ENCODE results near the gene PLS3. TPM values are rescaled to one million over a fixed set of nuclear protein-coding genes. Genes with fewer than 3 reads are reported as not detected.

Gene PLS3
- total and polyA plus RNA-seq, 9 of the 15 experiments (the other 6 are each of a cell fraction or from before 2014, with no cell fraction given), result 0.03 to 0.42 (median 0.03) TPM; not detected in 4

DNA sequence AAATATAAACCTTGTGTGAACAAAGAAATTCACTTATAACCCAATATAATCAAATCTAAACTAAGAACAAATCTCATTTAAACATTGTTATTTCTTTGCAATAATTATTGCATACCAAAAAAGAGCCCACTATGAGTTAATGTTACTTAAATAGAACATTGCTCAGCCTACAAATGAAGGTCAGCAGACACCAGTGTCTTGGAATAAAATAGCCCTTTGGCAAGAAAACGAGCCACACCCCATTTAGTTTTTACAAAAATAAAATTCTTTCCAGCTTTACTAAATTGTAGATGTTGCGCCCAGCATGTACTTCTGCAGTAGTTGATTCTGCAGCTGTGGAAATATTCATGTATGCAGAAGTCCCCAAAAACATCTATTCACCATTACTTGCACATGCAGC lies 12.2 kb downstream of the PLS3 start (continued):
- TF ChIP-seq, protein P1, sequence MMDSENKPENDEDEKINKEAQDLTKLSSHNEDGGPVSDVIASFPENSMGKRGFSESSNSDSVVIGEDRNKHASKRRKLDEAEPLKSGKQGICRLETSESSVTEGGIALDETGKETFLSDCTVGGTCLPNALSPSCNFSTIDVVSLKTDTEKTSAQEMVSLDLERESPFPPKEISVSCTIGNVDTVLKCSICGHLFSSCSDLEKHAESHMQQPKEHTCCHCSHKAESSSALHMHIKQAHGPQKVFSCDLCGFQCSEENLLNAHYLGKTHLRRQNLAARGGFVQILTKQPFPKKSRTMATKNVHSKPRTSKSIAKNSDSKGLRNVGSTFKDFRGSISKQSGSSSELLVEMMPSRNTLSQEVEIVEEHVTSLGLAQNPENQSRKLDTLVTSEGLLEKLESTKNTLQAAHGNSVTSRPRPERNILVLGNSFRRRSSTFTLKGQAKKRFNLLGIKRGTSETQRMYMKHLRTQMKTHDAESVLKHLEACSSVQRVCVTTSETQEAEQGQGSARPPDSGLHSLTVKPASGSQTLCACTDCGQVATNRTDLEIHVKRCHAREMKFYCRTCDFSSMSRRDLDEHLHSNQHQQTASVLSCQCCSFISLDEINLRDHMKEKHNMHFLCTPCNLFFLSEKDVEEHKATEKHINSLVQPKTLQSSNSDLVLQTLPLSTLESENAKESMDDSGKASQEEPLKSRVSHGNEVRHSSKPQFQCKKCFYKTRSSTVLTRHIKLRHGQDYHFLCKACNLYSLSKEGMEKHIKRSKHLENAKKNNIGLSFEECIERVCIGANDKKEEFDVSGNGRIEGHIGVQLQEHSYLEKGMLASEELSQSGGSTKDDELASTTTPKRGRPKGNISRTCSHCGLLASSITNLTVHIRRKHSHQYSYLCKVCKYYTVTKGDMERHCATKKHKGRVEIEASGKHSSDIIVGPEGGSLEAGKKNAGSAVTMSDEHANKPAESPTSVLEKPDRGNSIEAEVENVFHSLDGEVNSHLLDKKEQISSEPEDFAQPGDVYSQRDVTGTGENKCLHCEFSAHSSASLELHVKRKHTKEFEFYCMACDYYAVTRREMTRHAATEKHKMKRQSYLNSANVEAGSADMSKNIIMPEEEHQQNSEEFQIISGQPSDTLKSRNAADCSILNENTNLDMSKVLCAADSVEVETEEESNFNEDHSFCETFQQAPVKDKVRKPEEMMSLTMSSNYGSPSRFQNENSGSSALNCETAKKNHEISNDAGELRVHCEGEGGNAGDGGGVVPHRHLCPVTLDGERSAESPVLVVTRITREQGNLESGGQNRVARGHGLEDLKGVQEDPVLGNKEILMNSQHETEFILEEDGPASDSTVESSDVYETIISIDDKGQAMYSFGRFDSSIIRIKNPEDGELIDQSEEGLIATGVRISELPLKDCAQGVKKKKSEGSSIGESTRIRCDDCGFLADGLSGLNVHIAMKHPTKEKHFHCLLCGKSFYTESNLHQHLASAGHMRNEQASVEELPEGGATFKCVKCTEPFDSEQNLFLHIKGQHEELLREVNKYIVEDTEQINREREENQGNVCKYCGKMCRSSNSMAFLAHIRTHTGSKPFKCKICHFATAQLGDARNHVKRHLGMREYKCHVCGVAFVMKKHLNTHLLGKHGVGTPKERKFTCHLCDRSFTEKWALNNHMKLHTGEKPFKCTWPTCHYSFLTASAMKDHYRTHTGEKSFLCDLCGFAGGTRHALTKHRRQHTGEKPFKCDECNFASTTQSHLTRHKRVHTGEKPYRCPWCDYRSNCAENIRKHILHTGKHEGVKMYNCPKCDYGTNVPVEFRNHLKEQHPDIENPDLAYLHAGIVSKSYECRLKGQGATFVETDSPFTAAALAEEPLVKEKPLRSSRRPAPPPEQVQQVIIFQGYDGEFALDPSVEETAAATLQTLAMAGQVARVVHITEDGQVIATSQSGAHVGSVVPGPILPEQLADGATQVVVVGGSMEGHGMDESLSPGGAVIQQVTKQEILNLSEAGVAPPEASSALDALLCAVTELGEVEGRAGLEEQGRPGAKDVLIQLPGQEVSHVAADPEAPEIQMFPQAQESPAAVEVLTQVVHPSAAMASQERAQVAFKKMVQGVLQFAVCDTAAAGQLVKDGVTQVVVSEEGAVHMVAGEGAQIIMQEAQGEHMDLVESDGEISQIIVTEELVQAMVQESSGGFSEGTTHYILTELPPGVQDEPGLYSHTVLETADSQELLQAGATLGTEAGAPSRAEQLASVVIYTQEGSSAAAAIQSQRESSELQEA (IDR thresholded peaks at IDR 0.05; ENCODE audit: low read depth), result no peak
- TF ChIP-seq POLR2A (conservative IDR thresholded peaks at IDR 0.05) (no peak), POLR3A (IDR thresholded peaks at IDR 0.05; ENCODE audit: borderline replicate concordance, extremely low read depth, insufficient read depth, insufficient read length) (no peak), MTF1 (CRISPR knock-in tag; IDR thresholded peaks at IDR 0.05; ENCODE audit: borderline replicate concordance) (no peak), NCOA1 (IDR thresholded peaks at IDR 0.05; ENCODE audit: low read depth) (no peak), ZNF324 (CRISPR knock-in tag; IDR thresholded peaks at IDR 0.05) (no peak), ETV5 (CRISPR knock-in tag; IDR thresholded peaks at IDR 0.05; ENCODE audit: low read depth) (no peak), RNF2 (IDR thresholded peaks at IDR 0.05) (no peak)
- TF ChIP-seq, protein P2, sequence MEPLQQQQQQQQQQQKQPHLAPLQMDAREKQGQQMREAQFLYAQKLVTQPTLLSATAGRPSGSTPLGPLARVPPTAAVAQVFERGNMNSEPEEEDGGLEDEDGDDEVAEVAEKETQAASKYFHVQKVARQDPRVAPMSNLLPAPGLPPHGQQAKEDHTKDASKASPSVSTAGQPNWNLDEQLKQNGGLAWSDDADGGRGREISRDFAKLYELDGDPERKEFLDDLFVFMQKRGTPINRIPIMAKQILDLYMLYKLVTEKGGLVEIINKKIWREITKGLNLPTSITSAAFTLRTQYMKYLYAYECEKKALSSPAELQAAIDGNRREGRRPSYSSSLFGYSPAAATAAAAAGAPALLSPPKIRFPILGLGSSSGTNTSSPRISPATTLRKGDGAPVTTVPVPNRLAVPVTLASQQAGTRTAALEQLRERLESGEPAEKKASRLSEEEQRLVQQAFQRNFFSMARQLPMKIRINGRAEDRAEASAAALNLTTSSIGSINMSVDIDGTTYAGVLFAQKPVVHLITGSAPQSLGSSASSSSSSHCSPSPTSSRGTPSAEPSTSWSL (CRISPR knock-in tag; IDR thresholded peaks at IDR 0.05; ENCODE audit: borderline replicate concordance), result no peak
